IPS-15b (cell line): ENCODE results near the gene NPY2R.

ENCODE experiments used
- H3K27me3 ChIP-seq: one replicate; pipeline ENCODE4 v1.6.1; 2013; ENCODE audit warnings: low read length; ENCODE audit not compliant: control insufficient read depth, insufficient read depth
- H3K36me3 ChIP-seq: one replicate; pipeline ENCODE4 v1.6.1; 2013; ENCODE audit warnings: low read length; ENCODE audit not compliant: control insufficient read depth, insufficient read depth
- H3K4me1 ChIP-seq: one replicate; pipeline ENCODE4 v1.6.1; 2013; ENCODE audit warnings: mild to moderate bottlenecking, low read length; ENCODE audit not compliant: control insufficient read depth, insufficient read depth
- H3K4me3 ChIP-seq: one replicate; pipeline ENCODE4 v1.5.1; 2013; ENCODE audit warnings: low read depth, low read length
- H3K9ac ChIP-seq: one replicate; pipeline ENCODE4 v1.6.1; 2013; ENCODE audit warnings: low read depth, mild to moderate bottlenecking, low read length
- H3K9me3 ChIP-seq: one replicate; pipeline ENCODE4 v1.6.1; 2013; ENCODE audit warnings: mild to moderate bottlenecking, low read length; ENCODE audit not compliant: control insufficient read depth, insufficient read depth

NPY2R gene

DNA sequence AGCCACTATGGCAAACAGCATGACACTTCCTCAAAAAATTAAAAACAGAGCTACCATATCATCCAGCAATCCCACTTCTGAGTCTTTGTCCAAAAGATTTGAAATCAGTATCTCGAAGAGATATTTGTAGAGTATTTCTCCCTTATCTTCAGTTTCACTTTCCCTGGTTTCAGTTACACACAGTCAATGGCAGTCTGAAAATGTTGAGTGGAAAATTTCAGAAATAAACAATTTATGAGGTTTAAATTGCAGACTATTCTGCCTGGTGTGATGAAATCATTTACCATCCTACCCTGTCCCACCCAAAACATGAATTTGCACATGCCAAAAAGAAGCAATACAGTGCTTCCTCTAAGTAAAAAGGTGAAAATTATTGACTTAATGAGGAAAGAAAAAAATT, 43.9 kb downstream of the NPY2R start:
- Histone ChIP-seq H3K36me3 (no peaks in the 10 kb centered on the region), H3K27me3 (no peaks in the 10 kb centered on the region), H3K4me1 (no peaks in the 10 kb centered on the region), H3K9ac (no peak overlapping the region), H3K9me3 (no peaks in the 10 kb centered on the region), H3K4me3 (no peak overlapping the region)

GRCh38 chr4:155263480-155263879, 55.0 kb downstream of the NPY2R start:
- Histone ChIP-seq H3K9me3 (no peaks in the 10 kb centered on the region), H3K9ac (no peak overlapping the region), H3K36me3 (no peaks in the 10 kb centered on the region), H3K4me1 (no peaks in the 10 kb centered on the region), H3K4me3 (no peak overlapping the region), H3K27me3 (no peaks in the 10 kb centered on the region)

GRCh38 chr4:155265113-155265512, 56.7 kb downstream of the NPY2R start:
- H3K36me3 ChIP-seq: no peaks in the 10 kb centered on the region
- H3K4me3 ChIP-seq: no peak overlapping the region
- H3K4me1 ChIP-seq: no peaks in the 10 kb centered on the region
- no peaks in the 10 kb centered on the region for H3K27me3 ChIP-seq
- H3K9ac ChIP-seq: no peak overlapping the region
- H3K9me3 ChIP-seq: no peaks in the 10 kb centered on the region
